GM12865 (cell line): ENCODE measurements around the gene PSMC3.
"Not testable (repeated sequence)": the region's sequence is repeated elsewhere in the genome, so short reads cannot be mapped to it uniquely, and the experiment has no call there.

Experiments
- DNase-seq: peaks from one replicate; pipeline ENCODE4 v3.0.0; 2010; ENCODE audit warnings: low read depth
- H3K4me3 ChIP-seq: 2 replicates; pipeline ENCODE4 v1.5.1; 2011; ENCODE audit warnings: mild to moderate bottlenecking, low read depth, low read length, control low read depth
- TF ChIP-seq, protein P1 (sequence below): IDR thresholded peaks from 2 replicates; pipeline ENCODE4 v1.5.1; 2011; ENCODE audit warnings: low read length, control low read depth, low read depth, inconsistent platforms; ENCODE audit not compliant: insufficient read depth; ENCODE audit errors: missing control alignments

PSMC3 gene

DNA sequence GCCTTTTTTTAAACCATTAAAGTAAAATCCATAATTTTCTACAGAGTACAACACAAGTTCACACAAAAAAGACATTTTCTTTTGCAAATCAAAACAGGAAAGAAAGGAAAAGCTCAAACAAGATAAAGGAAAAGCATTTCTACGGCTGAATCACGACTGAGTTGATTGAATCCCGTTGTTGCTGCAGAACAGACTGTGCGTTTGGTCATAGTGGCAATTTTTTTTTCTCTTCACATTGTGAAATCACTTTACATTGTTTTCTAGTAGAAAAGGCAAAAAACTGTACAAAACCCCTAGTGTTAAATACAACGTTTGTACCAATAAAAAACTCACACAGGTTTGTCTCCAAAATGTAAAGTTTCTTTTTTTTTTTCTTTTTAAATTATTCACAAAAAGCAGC, 40.0 kb upstream of the PSMC3 start:
- TF ChIP-seq, protein P1, sequence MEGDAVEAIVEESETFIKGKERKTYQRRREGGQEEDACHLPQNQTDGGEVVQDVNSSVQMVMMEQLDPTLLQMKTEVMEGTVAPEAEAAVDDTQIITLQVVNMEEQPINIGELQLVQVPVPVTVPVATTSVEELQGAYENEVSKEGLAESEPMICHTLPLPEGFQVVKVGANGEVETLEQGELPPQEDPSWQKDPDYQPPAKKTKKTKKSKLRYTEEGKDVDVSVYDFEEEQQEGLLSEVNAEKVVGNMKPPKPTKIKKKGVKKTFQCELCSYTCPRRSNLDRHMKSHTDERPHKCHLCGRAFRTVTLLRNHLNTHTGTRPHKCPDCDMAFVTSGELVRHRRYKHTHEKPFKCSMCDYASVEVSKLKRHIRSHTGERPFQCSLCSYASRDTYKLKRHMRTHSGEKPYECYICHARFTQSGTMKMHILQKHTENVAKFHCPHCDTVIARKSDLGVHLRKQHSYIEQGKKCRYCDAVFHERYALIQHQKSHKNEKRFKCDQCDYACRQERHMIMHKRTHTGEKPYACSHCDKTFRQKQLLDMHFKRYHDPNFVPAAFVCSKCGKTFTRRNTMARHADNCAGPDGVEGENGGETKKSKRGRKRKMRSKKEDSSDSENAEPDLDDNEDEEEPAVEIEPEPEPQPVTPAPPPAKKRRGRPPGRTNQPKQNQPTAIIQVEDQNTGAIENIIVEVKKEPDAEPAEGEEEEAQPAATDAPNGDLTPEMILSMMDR: no peak
- DNase-seq: no peak
- no peak overlapping the region for H3K4me3 ChIP-seq

DNA sequence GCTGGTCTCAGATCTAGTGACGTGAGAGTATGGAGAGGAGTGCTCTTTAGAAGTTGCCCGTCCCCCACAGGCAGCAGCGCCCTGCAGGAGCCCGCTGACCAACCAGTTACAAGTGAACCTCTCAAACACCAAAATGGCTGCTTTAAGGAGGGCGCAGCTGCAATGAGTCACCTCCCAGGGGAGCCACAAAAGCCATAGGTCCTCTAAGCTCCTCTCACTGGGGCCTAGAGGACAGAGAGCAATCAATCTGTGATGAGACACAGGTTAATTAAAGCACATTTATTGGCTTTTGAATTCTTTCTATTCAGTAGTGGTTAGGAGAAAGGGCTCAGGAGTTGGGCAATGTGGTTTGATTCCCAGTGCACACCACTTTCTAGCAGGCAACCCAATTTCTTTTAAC, 38.2 kb upstream of the PSMC3 start:
- TF ChIP-seq, protein P1: no peak
- no peak for DNase-seq

DNA sequence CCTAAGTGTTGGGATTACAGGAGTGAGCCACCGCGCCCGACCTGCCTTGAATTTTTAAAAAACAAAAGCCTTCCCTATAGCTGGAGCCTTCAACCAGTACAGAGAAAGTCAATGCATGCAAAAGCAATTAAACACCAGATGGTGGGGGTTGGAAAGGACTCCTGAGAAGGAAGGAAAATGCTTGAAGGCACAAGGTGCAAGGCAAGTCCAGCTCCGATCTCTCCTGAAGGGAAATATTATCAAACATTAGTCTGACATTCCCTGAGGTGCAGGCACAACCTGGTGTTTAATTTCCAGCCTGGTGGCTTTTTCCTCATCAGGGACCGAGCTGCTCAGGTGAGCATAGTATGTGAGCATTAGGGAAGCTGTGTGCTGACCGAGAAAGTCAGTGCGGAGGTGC, 35.6 kb upstream of the PSMC3 start:
- H3K4me3 ChIP-seq: no peak overlapping the region
- TF ChIP-seq, protein P1: no peak
- DNase-seq: no peak

More for the DNA sequence above, 38.2 kb upstream of the PSMC3 start:
- no peak overlapping the region for H3K4me3 ChIP-seq

DNA sequence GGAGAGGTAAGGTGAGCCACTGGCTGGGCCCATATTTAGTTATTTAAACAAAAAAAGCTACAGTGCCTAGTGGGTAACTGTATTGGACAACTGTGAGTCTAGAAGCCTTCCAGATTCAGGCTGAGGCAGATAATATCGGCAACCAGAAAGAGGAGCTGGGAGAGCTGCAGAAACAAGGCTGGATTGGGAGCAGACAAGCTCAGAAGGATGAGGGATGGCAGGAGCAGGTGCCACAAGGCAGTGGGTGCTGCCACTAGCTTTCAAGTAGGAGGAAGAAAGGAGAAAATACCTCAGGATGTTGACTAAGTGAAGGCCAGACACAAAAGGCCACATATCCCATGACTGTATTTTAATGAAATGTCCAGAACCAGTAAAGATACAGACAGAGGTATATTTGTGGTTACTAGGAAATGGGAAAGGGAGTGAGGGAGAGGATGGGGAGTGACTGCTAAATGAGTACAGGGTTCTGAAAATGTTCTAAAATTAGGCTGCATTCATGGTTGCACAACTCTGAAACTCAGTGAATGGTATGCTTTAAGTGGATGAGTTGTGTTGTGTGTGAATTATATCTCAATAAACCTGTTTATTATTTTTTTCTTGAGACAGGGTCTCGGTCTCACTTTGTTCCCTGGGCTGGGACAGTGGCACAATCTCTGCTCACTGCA, 34.5 kb upstream of the PSMC3 start:
- TF ChIP-seq, protein P1: no peak

DNA sequence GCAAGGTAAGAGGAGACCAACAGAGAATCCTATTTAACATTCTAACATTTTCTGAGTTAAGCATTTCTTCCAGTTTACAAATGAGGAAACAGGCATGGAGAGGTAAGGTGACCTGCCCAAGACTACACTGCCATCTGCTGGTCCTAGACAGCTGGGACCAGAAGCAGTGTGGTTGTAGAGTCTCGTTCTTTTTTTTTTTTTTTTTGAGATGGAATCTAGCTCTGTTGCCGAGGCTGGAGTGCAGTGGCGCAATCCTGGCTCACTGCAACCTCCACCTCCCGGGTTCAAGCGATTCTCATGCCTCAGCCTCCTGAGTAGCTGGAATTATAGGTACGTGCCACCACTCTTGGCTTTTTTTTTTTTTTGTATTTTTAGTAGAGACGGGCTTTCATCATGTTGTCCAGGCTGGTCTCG, 28.0 kb upstream of the PSMC3 start:
- H3K4me3 ChIP-seq: not testable (repeated sequence)
- peak; percentile 86 for DNase-seq
- TF ChIP-seq, protein P1: peak; percentile 83

More for the DNA sequence above, 34.5 kb upstream of the PSMC3 start:
- no peak overlapping the region for H3K4me3 ChIP-seq
- DNase-seq: no peak

DNA sequence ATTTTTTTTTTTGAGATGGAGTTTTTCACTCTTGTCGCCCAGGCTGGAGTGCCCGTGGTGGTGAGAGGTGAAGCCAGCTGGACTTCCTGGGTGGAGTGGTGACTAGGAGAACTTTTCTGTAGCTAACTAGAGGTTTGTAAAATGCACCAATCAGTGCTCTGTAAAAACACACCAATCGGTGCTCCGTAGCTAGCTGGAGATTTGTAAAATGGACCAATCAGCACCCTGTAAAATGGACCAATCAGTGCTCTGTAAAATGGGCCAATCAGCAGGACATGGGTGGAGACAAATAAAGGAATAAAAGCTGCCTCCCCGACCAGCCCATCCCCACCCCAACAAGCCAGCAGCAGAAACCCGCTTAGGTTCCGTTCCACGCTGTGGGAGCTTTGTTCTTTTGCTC, 27.1 kb upstream of the PSMC3 start:
- DNase-seq: no peak
- H3K4me3 ChIP-seq: no peak overlapping the region
- TF ChIP-seq, protein P1: no peak

DNA sequence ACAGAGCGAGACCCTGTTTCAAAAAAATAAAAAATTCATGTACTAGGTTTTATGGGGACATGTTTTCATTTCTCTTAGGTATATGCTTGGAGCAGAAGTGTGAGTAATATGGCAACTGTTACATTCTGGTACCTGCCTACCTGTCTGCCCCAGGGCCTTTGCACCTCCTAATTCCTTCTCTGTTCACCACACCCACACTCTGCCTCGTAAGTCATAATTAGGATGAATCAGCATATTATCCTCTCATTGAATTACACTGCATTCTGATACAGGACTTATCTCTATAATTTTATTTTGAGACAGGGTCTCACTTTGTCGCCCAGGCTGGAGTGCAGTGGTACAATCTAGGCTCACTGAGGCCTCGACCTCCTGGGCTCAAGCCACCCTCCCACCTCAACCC, 25.8 kb upstream of the PSMC3 start:
- no peak overlapping the region for H3K4me3 ChIP-seq
- TF ChIP-seq, protein P1: no peak

More for the DNA sequence above, 25.8 kb upstream of the PSMC3 start:
- DNase-seq: no peak
